ENCODE measurements around the gene P2RY14. TPM values are rescaled to one million over a fixed set of nuclear protein-coding genes. Genes with fewer than 3 reads are reported as not detected.

Gene P2RY14
- total RNA-seq, 8 experiments from 2014 or later: 0.29 to 5.6 (median 1.3) TPM

DNA sequence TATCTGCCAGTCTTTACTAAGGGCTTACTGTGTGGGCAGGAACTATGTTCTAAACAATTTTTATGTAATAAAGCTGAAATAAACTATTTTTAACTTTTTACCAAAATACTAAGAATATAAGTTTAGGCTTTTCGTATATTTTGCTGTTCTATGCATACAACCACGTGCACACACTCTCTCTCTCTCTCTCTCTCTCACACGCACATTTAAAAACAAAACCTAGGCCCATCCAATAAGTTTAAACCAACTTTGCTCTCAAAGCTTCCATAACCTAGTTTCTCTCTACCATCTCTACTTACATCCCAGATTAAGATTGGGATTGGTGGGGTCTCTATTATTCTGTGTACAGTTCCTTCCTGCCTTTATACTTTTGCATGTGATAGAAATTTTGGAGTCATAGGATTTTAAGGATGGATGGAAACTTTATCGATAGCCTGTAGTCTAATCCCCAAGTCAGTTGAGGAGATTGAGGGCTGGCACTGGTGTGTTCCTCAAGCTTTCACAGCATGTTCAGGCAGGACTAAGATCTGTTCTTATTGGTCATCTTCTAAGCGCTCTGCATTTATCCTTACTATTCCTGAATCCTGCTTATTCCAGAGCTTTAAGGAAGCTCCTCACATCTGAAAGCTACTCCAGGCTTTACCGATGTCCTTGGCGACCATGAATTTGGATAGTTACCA is 77.2 kb downstream of the P2RY14 start:
- Histone ChIP-seq H3K27ac (no peak overlapping the region), H3K4me1 (replicated peaks in 1 of 2) (peaks cover 0 to 3% of the 10 kb centered on the region in 2 donors), H3K4me3 (no peak overlapping the region)
- ATAC-seq (replicated peaks in 6 of 8): no peak
- 80 to 100% (median 90%) methylated on average over 3 to 7 of the region's 7 CpGs for WGBS, 10 experiments
- in situ Hi-C loops (cut with MboI; ENCODE audit: low pct_unique_long_range_greater_than_20kb in 2 of 9, low sequenced_read_pairs in 9 of 9, unreplicated experiment in 9 of 9): no loop called here

DNA sequence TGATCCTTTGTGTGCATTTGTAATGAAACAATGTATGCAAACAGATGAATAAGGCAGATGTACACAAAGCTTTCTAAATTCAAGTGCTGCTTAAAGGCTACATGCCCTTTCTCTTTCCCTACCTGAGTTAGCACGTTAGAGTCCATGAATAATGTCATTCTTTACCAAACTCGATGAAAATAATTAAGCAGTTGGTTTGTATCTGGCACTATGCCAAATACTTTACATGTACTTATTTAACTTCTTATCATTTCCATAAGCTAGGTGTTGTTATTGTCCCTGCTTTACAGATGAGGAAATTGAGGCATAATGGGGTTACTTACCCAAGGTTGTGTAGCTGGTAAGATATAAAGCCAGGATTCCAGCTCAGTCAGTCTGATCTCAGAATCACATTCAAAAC is 77.8 kb downstream of the P2RY14 start:
- H3K4me1 ChIP-seq (replicated peaks in 1 of 2): peaks cover 0 to 9% of the 10 kb centered on the region in 2 donors
- 38 to 100% (median 83%) methylated on average over 1 to 2 of the region's 2 CpGs for WGBS, 10 experiments
- H3K27ac ChIP-seq: no peak overlapping the region
- no peak for ATAC-seq (replicated peaks in 6 of 8)
- in situ Hi-C loops (cut with MboI; ENCODE audit: low pct_unique_long_range_greater_than_20kb in 2 of 9, low sequenced_read_pairs in 9 of 9, unreplicated experiment in 9 of 9): no loop called here
- H3K4me3 ChIP-seq: no peak overlapping the region

DNA sequence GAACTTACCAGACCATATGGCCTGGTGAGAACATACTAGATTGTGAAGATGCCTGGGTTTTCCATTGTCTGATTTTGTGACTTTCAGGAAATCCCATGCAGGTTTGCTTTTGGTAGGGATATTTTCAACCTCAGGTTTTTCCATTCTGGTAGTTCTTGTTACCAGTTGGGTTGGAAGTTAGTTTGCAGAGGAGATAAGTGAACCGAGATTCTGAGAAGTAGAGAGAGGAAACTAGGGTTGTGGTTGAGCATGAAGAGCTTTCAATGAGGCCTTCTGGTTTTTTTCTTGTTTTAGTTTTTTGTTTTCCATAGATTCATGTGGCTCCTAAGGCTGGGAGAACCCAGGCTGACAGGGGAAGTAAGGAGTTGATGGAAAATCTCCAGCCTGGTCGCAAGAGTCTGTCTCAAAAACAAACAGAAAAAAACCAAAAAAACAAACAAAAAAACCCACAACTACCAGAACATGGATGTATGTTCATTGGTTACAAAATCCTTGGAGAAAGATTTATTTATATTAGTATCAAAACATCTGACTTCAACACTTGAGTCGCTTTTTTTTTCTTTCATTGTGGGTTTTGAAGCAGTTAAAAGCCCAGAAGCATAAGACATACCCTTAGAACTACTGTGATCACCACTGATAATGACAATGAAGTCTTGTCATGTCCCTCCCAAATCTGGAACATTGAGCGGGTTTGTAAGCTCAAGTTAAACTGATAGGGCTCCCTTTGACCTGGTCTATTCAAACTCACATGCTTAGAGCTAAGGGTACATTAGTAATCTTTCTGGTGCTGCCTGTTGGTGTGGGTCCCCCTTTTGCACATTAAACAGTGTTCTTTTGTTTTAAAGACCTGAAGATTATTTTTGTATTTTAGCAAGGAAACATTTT is 78.5 kb downstream of the P2RY14 start:
- no peak overlapping the region for H3K4me3 ChIP-seq
- in situ Hi-C loops (cut with MboI; ENCODE audit: low pct_unique_long_range_greater_than_20kb in 2 of 9, low sequenced_read_pairs in 9 of 9, unreplicated experiment in 9 of 9): no loop called here
- 15 to 100% (median 84%) methylated on average over 1 to 4 of the region's 4 CpGs; no CpG with 5 or more reads in 1 of the 10 experiments for WGBS, 10 experiments
- no peak for ATAC-seq (replicated peaks in 6 of 8)
- H3K27ac ChIP-seq: no peak overlapping the region
- peaks cover 0 to 10% of the 10 kb centered on the region in 2 donors for H3K4me1 ChIP-seq (replicated peaks in 1 of 2)

DNA sequence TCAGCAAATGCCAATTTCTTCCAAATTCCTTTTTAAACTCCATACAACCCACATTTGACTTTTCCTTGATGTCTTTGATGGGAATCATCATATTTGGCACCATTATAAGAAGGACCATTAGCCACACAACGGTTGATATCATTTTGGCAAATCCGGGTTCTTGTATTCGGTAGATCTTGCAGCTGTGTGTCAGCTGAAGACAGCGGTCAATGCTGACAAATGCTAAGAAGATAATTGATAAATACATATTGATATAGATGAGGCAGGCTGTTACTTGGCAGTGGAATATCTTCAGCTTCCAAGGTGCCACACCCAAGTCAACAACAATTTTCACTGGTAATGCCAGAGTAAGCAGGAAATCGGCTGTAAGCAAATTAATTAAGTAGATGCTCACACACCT is 79.5 kb downstream of the P2RY14 start:
- WGBS, 10 experiments: 67 to 100% (median 95%) methylated on average over 1 to 5 of the region's 5 CpGs; no CpG with 5 or more reads in 2 of the 10 experiments

DNA sequence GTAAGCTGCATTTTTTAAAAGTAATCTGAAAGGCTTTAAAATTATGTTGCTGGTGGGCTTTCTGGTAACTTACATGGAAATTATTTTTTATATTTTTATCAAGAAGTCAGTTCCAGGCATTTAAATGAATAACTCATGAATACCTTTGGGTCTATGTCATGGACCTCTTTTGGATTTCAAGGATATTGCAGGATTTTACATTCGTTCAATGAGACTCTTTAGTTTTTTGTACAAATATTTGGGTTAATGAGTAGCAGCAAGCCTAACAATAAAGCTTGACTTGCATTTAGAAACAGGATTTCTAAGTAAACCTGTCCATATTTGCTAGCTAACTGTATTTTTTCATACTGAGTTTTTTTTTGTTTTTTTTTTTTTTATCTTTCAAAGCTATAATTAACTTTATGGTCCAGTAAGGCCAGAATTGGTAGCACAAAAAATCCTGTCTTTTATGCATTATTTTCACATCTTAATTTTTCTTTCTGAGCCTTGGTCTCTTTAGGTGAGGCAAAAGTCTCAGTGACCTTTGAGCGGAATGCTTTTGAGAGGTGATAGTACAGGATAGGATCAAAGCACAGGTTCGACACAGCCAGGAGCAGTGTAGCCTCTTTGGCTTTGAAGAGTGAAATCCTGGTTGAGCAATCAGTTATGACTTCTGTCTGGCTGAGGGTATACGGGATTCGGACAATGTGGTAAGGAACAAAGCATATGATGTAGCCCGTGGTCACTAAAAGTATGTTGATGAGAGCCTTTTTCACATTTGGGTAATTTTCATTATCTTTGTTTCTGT is 80.2 kb downstream of the P2RY14 start:
- no peak overlapping the region for H3K4me3 ChIP-seq
- H3K4me1 ChIP-seq (replicated peaks in 1 of 2): peaks cover 0 to 10% of the 10 kb centered on the region in 2 donors
- ATAC-seq (replicated peaks in 6 of 8): no peak
- 53 to 100% (median 87%) methylated on average over 2 to 6 of the region's 6 CpGs for WGBS, 10 experiments
- in situ Hi-C loops (cut with MboI; ENCODE audit: low pct_unique_long_range_greater_than_20kb in 2 of 9, low sequenced_read_pairs in 9 of 9, unreplicated experiment in 9 of 9): no loop called here
- no peak overlapping the region for H3K27ac ChIP-seq

More for the DNA sequence above, 79.5 kb downstream of the P2RY14 start:
- in situ Hi-C loops (cut with MboI; ENCODE audit: low pct_unique_long_range_greater_than_20kb in 2 of 9, low sequenced_read_pairs in 9 of 9, unreplicated experiment in 9 of 9): no loop called here
- no peak overlapping the region for H3K27ac ChIP-seq
- peaks cover 0 to 10% of the 10 kb centered on the region in 2 donors for H3K4me1 ChIP-seq (replicated peaks in 1 of 2)
- H3K4me3 ChIP-seq: no peak overlapping the region
- ATAC-seq (replicated peaks in 6 of 8): no peak

DNA sequence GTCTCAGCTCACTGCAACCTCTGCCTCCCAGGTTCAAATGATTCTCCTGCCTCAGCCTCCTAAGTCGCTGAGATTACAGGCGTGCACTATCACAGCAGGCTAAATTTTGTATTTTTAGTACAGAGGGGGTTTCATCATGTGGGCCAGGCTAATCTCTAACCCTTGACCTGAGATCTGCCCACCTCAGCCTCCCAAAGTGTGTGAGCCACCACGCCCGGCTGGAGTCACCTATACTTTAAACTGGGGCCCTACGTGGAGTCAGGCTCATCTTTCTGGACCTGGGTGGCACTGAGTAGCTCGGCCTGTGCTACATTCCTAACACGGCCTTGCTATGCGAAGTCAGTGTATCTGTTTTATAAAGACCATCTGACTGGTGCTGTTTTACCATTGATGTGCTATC is 81.1 kb downstream of the P2RY14 start:
- Histone ChIP-seq H3K4me1 (replicated peaks in 1 of 2) (peaks cover 0 to 10% of the 10 kb centered on the region in 2 donors), H3K4me3 (no peak overlapping the region), H3K27ac (no peak overlapping the region)
- in situ Hi-C loops (cut with MboI; ENCODE audit: low pct_unique_long_range_greater_than_20kb in 2 of 9, low sequenced_read_pairs in 9 of 9, unreplicated experiment in 9 of 9): no loop called here
- WGBS, 10 experiments: 54 to 100% (median 93%) methylated on average over 1 to 7 of the region's 8 CpGs; no CpG with 5 or more reads in 3 of the 10 experiments
- ATAC-seq (replicated peaks in 6 of 8): no peak

DNA sequence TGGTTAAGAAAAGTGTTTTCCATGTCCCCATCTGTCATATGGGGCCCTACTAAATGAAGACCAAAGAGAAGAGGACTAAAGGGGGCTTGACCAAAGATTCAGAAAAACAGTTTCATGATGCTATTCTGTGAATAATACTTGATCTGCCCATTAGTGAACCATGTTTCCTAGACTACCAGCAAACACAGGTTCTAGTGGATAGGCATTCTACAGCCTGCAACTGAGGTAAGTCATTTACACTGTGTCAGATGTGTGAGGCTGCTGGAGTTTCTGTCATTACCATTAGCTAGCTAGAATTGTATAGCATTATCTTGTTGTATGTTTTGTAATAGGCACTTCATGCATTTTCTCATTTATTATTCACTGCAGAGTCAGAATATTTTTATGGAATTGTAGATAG is 81.9 kb downstream of the P2RY14 start:
- peak in 6 of 8 experiments; percentile 36 to 96 (median 54) for ATAC-seq (replicated peaks in 6 of 8)
- Histone ChIP-seq H3K4me1 (replicated peaks in 1 of 2) (peaks cover 0 to 10% of the 10 kb centered on the region in 2 donors), H3K27ac (no peak overlapping the region), H3K4me3 (no peak overlapping the region)
- in situ Hi-C loops (cut with MboI; ENCODE audit: low pct_unique_long_range_greater_than_20kb in 2 of 9, low sequenced_read_pairs in 9 of 9, unreplicated experiment in 9 of 9): no loop called here

DNA sequence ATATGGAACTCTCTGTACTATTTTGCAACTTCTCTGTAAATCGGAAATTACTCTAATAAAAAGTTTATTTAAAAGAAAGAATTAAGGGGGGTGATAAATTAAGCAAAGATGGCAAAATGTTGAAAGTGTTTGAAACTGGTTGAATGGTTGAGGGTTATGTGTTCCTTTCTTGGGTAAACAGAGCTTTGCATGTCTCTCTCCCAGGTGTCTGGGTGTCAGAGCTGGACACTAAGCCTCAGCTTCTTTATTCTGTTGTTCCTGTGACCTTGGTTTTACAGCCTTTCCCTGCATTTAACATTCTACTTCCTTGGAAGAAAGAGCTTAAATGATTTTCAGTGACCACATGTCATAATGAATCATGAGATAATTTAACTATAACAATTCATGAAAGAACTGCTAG is 82.5 kb downstream of the P2RY14 start:
- Histone ChIP-seq H3K4me1 (replicated peaks in 1 of 2) (peaks cover 0 to 10% of the 10 kb centered on the region in 2 donors), H3K4me3 (no peak overlapping the region), H3K27ac (no peak overlapping the region)
- peak in 2 of 8 experiments; percentile 33 to 66 for ATAC-seq (replicated peaks in 6 of 8)
- in situ Hi-C loops (cut with MboI; ENCODE audit: low pct_unique_long_range_greater_than_20kb in 2 of 9, low sequenced_read_pairs in 9 of 9, unreplicated experiment in 9 of 9): no loop called here
- 17 to 100% (median 87%) methylated on average over 1 of the region's 1 CpG for WGBS, 10 experiments

DNA sequence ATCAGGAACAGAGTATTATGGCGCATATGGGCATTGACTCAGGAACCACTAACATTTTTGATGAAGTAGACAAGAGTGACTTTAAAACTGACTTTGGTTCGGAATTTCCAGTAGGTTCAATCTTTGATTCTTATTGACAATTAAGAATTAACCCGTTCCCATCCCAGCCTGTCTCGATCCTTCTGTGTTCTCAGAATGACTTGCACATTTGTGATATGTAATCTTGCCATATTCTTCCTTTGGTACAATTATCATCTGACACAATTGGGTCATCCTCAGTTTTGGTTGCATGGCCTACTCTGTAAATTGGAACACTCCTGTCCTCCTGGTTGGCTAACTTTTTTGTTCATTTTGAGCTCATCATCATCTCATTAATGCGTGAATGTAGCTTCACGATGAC is 85.8 kb downstream of the P2RY14 start:
- WGBS, 10 experiments: 71 to 100% (median 93%) methylated on average over 1 to 6 of the region's 6 CpGs
- Histone ChIP-seq H3K4me3 (no peak overlapping the region), H3K27ac (no peak overlapping the region), H3K4me1 (replicated peaks in 1 of 2) (peaks cover 0 to 10% of the 10 kb centered on the region in 2 donors)
- in situ Hi-C loops (cut with MboI; ENCODE audit: low pct_unique_long_range_greater_than_20kb in 2 of 9, low sequenced_read_pairs in 9 of 9, unreplicated experiment in 9 of 9): no loop called here
- ATAC-seq (replicated peaks in 6 of 8): no peak

DNA sequence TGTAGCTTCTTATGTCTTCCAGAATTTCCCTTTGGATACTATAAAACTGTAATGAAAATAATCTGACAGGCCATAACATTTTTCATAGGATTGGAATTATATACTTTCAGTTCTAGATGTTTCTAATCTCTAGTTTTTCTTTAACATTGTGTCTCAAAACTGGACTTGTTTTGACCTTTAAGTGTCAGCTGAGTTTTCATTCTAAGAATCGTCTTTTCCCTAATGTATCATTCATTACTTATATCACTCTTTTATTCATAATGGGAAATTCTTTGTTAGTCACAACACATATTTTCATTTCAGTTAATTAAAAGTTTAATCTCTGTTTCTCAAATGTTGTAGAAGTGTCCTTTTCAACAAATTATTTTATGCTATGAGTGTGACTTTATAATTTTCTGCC is 87.2 kb downstream of the P2RY14 start:
- in situ Hi-C loops (cut with MboI; ENCODE audit: low pct_unique_long_range_greater_than_20kb in 2 of 9, low sequenced_read_pairs in 9 of 9, unreplicated experiment in 9 of 9): no loop called here
- 82 to 100% (median 100%) methylated on average over 1 of the region's 1 CpG for WGBS, 10 experiments
- Histone ChIP-seq H3K27ac (no peak overlapping the region), H3K4me1 (replicated peaks in 1 of 2) (peaks cover 0 to 6% of the 10 kb centered on the region in 2 donors), H3K4me3 (no peak overlapping the region)
- no peak for ATAC-seq (replicated peaks in 6 of 8)

DNA sequence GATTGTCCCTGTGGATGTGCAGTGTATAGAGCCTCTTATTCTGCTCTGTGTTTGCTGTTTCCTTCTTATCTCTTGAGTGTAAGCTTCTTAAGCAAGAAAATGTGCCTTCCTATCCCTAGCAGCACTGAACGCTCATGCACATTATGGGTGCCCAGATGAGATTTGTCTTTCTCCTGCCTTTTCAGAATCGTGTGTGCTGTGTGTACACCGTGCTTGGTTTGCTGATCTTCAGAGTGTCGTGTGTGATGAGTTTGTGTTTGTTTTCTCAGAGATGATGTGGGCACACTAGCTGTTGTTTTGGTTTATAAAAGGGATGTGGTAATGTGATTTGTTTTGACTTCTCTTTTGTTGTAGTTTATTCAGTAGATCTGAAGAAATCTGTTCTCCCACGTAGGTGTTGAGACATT is 95.1 kb downstream of the P2RY14 start:
- peak in 2 of 8 experiments; percentile 27 to 72 for ATAC-seq (replicated peaks in 6 of 8)

DNA sequence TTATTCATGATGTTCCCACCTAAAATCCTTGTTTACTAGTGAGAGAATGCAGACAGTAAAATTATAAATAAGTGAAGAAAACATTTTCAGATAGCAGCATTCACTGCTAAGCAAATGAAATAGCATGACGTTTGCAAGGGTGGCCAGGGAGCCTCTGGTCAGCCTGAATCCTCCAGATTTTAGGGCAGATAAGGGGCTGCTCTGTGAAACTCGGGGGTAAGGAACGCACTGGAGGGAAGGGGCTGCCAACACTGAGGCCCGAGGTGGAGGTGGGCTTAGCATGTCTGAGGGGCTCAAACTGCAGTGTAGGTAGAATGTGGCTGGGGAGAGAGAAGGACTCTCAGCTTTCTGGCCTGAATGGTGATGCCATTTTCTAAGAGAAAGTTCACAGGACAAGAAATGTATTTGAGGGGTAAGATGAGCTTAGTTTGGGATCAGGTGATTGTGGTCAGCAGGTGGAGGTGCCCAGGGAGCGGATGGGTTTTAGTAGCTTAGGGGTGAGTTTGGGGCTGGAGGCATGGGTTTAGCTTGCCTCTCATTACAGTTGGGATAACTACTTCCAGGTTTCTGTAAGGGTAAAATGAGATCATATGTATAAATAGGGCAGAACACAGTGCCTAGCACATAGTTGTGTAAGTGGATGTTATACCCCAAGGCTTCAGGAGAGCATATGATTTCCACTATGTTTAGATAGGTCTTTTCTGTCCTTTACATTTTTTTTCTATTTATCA is 95.8 kb downstream of the P2RY14 start:
- ATAC-seq (replicated peaks in 6 of 8): peak in 1 of 8 experiments; percentile 20
- 35 to 100% (median 84%) methylated on average over 2 to 5 of the region's 5 CpGs; no CpG with 5 or more reads in 5 of the 10 experiments for WGBS, 10 experiments
- Histone ChIP-seq H3K27ac (no peak overlapping the region), H3K4me3 (no peak overlapping the region), H3K4me1 (replicated peaks in 1 of 2) (no peaks in the 10 kb centered on the region)
- in situ Hi-C loops (cut with MboI; ENCODE audit: low pct_unique_long_range_greater_than_20kb in 2 of 9, low sequenced_read_pairs in 9 of 9, unreplicated experiment in 9 of 9): no loop called here

More for the DNA sequence above, 95.1 kb downstream of the P2RY14 start:
- no peak overlapping the region for H3K27ac ChIP-seq
- no peaks in the 10 kb centered on the region for H3K4me1 ChIP-seq (replicated peaks in 1 of 2)
- in situ Hi-C loops (cut with MboI; ENCODE audit: low pct_unique_long_range_greater_than_20kb in 2 of 9, low sequenced_read_pairs in 9 of 9, unreplicated experiment in 9 of 9): no loop called here
- H3K4me3 ChIP-seq: no peak overlapping the region
- WGBS, 10 experiments: 60 to 90% (median 69%) methylated on average over 1 to 5 of the region's 5 CpGs
